ENCODE measurements around the gene HSD11B1.

HSD11B1 gene

DNA sequence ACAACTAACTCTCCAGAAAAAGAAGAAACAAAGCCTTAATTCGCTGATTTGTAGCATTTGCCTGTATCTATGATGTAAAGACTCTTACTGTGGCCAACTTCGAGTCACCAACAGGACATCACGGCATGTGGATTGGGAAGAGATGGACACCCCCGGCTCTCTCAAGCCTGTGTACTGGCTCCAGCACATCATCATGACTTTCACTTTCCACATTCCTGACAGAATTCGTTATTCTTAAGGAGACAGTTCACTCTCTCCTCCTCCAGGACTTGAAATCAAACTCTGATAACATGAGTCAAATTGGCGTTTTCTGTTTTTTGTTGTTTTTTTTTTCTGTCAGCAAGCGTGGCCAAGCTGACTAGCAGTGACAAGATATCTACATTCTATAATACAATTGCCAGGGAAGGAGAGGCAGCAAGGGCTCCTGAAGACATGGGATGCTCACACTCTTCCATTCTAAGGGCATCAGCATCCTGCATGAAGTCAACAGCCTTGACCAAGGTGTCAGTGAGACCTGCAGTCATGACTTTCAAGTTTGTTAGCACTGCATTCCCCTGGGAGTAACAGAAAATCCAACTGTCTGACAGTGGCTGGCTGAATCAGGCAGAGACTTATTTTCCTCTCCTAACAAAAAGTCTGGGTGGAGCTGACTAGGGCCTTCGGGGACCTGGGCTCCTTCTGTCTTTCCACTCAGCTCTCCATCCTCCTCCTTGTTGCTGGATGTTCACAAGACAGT lies 37.9 kb downstream of the HSD11B1 start:
- Histone ChIP-seq H3K4me1 (ENCODE audit: low read length) (peaks cover 18% of the 10 kb centered on the region), H3K36me3 (replicated peaks; ENCODE audit: insufficient read depth, low read length) (no peaks in the 10 kb centered on the region), H3F3A (ENCODE audit: insufficient read depth, low read length) (no peaks in the 10 kb centered on the region), H3K4me3 (ENCODE audit: low read length) (no peak overlapping the region), H3K9ac (ENCODE audit: low read length) (no peak overlapping the region), H3K79me2 (ENCODE audit: low read length) (no peaks in the 10 kb centered on the region), H3K9me2 (replicated peaks; ENCODE audit: insufficient read depth, low read length) (no peaks in the 10 kb centered on the region), H2AFZ (ENCODE audit: low read length) (no peak overlapping the region), H3K27me3 (replicated peaks; ENCODE audit: insufficient read depth, low read length) (no peaks in the 10 kb centered on the region), H3K4me2 (ENCODE audit: low read depth, low read length) (no peak overlapping the region), H4K20me1 (ENCODE audit: insufficient read depth, low read length) (no peaks in the 10 kb centered on the region), H3K27ac (ENCODE audit: low read length) (no peak overlapping the region), H3K9me3 (replicated peaks; ENCODE audit: insufficient read depth, low read length) (no peaks in the 10 kb centered on the region)
- DNase-seq, result no peak
- TF ChIP-seq EZH2phosphoT487 (IDR thresholded peaks at IDR 0.05; ENCODE audit: low read length), result no peak
- TF ChIP-seq, protein P1, sequence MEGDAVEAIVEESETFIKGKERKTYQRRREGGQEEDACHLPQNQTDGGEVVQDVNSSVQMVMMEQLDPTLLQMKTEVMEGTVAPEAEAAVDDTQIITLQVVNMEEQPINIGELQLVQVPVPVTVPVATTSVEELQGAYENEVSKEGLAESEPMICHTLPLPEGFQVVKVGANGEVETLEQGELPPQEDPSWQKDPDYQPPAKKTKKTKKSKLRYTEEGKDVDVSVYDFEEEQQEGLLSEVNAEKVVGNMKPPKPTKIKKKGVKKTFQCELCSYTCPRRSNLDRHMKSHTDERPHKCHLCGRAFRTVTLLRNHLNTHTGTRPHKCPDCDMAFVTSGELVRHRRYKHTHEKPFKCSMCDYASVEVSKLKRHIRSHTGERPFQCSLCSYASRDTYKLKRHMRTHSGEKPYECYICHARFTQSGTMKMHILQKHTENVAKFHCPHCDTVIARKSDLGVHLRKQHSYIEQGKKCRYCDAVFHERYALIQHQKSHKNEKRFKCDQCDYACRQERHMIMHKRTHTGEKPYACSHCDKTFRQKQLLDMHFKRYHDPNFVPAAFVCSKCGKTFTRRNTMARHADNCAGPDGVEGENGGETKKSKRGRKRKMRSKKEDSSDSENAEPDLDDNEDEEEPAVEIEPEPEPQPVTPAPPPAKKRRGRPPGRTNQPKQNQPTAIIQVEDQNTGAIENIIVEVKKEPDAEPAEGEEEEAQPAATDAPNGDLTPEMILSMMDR (IDR thresholded peaks at IDR 0.05; ENCODE audit: low read length), result no peak
- TF ChIP-seq EZH2 (optimal IDR thresholded peaks at IDR 0.05; ENCODE audit: low read depth, low read length), result no peak

DNA sequence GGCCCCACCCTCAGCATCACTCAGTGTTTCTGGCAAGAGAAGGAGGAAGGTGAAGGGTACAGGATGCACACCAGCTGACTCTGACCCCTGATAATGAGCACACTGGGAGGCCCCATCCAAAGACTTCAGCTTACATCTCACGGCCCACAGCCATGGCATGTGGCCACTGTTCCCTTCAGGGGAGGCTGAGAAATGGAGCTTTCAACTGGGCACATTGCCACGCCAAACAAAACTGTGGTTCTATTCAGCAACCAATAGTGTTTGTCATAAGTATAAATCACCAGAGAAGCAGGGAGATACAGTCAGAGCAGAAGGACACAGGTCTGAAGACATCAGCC lies 38.5 kb downstream of the HSD11B1 start:
- H4K20me1 ChIP-seq (ENCODE audit: insufficient read depth, low read length), result no peaks in the 10 kb centered on the region
- H3F3A ChIP-seq (ENCODE audit: insufficient read depth, low read length), result no peaks in the 10 kb centered on the region
- H3K27ac ChIP-seq (ENCODE audit: low read length), result no peak overlapping the region
- H3K9me2 ChIP-seq (replicated peaks; ENCODE audit: insufficient read depth, low read length), result no peaks in the 10 kb centered on the region
- no peak overlapping the region for H3K4me2 ChIP-seq (ENCODE audit: low read depth, low read length)
- peaks cover 21% of the 10 kb centered on the region for H3K4me1 ChIP-seq (ENCODE audit: low read length)
- DNase-seq, result no peak
- no peaks in the 10 kb centered on the region for H3K79me2 ChIP-seq (ENCODE audit: low read length)
- H3K9ac ChIP-seq (ENCODE audit: low read length), result no peak overlapping the region
- no peaks in the 10 kb centered on the region for H3K36me3 ChIP-seq (replicated peaks; ENCODE audit: insufficient read depth, low read length)
- TF ChIP-seq EZH2 (optimal IDR thresholded peaks at IDR 0.05; ENCODE audit: low read depth, low read length) (no peak), EZH2phosphoT487 (IDR thresholded peaks at IDR 0.05; ENCODE audit: low read length) (no peak)
- TF ChIP-seq, protein P1 (IDR thresholded peaks at IDR 0.05; ENCODE audit: low read length), result no peak
- no peak overlapping the region for H2AFZ ChIP-seq (ENCODE audit: low read length)
- no peaks in the 10 kb centered on the region for H3K9me3 ChIP-seq (replicated peaks; ENCODE audit: insufficient read depth, low read length)
- H3K4me3 ChIP-seq (ENCODE audit: low read length), result no peak overlapping the region
- no peaks in the 10 kb centered on the region for H3K27me3 ChIP-seq (replicated peaks; ENCODE audit: insufficient read depth, low read length)

GRCh38 chr1:209746451-209747165 lies 42.0 kb downstream of the HSD11B1 start:
- no peaks in the 10 kb centered on the region for H3K79me2 ChIP-seq (ENCODE audit: low read length)
- no peaks in the 10 kb centered on the region for H3K36me3 ChIP-seq (replicated peaks; ENCODE audit: insufficient read depth, low read length)
- H3K9ac ChIP-seq (ENCODE audit: low read length), result no peak overlapping the region
- peaks cover 9% of the 10 kb centered on the region for H3F3A ChIP-seq (ENCODE audit: insufficient read depth, low read length)
- H3K4me1 ChIP-seq (ENCODE audit: low read length), result peaks cover 35% of the 10 kb centered on the region
- H2AFZ ChIP-seq (ENCODE audit: low read length), result no peak overlapping the region
- no peaks in the 10 kb centered on the region for H4K20me1 ChIP-seq (ENCODE audit: insufficient read depth, low read length)
- H3K9me3 ChIP-seq (replicated peaks; ENCODE audit: insufficient read depth, low read length), result no peaks in the 10 kb centered on the region
- no peak overlapping the region for H3K4me2 ChIP-seq (ENCODE audit: low read depth, low read length)
- H3K27me3 ChIP-seq (replicated peaks; ENCODE audit: insufficient read depth, low read length), result no peaks in the 10 kb centered on the region
- TF ChIP-seq, protein P1 (IDR thresholded peaks at IDR 0.05; ENCODE audit: low read length), result no peak
- no peak for TF ChIP-seq EZH2phosphoT487 (IDR thresholded peaks at IDR 0.05; ENCODE audit: low read length)
- no peak for TF ChIP-seq EZH2 (optimal IDR thresholded peaks at IDR 0.05; ENCODE audit: low read depth, low read length)
- H3K27ac ChIP-seq (ENCODE audit: low read length), result no peak overlapping the region
- no peak for DNase-seq
- H3K4me3 ChIP-seq (ENCODE audit: low read length), result no peak overlapping the region
- no peaks in the 10 kb centered on the region for H3K9me2 ChIP-seq (replicated peaks; ENCODE audit: insufficient read depth, low read length)
